ENCODE measurements around the gene DTX1. TPM values are rescaled to one million over a fixed set of nuclear protein-coding genes. Genes with fewer than 3 reads are reported as not detected.

The DTX1 gene
- total RNA-seq, 2 donors from 2014 or later = 6.3 to 9.8 TPM

DNA sequence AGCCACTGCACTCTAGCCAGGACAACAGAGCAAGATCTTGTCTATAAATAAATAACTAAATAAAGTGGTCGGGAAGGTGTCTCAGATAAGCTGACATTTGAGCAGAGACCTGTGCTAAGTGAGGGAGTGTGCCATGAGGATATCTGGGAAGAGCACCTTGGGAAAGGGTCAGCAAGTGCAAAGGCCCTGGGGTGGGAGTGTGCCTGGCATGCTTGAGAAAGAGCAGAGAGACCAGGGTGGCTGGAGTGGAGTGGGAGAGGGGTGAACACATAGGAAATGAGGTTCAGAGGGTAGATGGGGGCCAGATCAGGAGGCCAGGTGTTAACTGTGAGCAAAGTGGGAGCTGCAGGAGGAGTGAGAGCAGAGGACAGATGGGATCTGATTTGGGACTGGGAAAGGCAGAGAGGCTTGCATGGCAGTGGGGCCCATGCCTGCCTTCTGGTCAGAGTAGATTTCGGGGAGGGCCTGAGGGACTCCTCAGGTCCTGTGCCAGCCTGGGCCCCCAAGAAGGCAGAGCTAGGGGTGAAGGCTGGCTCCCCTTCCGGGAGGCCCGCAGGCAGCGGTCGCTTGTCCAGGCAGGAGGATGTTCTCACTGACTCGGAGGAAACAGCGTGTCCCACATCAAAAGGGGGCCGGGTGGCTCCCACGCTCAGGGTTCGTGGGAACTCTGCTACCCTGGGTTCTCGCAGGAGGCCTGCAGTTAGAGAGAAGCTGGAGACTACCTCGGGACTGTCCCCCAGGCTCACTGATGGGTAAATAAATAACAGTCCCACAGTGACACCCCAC is 32.6 kb downstream of the DTX1 start:
- intact Hi-C loops (cut with DNase I) = no loop called here
- ATAC-seq (no peak), DNase-seq (no peak)

DNA sequence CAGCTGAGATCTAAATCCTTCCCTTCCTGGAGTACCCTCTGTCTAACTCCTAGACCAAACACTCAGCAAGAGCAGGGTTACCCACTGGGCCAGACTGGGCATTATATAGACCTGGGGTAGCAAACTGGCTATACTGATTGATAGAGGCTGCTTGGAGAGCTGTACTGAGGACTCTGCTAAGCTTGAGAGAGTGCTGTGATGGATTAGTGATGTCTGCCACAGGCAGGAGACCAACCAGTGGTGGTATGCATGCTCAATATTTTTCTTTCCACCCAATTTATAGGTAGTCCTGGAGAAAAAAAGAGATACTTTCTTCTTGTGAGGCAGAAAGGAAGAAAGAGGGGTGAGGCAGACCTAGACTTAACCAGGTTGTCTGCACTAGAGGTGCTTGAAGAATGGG is 33.3 kb downstream of the DTX1 start:
- ATAC-seq (no peak), DNase-seq (no peak)
- intact Hi-C loops (cut with DNase I) = no loop called here

DNA sequence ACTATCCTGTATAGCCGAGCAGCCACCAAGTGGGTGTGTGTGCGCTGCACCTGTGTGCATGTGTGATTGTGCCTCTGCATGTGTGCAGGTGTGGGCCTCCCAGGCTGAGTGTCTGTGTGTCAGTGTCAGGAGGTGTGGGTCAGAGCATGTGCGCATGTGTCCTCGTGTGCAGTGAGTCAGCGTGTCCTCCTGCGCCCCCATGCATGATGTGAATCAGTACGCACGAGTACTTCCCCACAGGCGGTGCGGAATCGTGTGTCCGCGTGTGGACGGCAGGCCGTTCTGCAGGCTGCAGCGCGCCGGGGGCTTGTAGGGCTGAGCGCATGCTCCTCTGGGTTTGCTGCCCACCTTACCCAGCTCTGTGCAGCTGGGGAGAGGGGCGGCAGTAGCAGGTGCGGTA is 34.2 kb downstream of the DTX1 start:
- intact Hi-C loops (cut with DNase I) = no loop called here
- ATAC-seq = no peak
- DNase-seq = no peak

DNA sequence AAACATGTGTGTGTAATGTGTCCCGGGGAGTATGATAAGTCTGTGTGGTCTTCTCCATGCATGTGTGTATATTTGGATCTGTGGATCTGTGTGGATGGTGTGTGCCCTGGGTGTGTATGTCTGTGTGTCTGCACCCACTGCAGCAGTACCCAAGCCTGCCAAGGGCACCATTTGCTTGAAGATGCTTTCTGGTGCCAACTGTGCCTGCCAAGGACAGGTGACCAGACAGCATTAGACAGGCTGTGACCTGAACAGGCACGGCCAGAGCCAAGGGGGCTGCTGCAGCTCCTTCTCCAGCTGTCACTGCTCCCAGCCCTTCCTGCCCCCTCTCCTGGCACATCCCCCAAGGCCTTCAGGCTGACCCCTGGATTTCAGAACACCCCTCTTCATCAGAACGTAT is 35.0 kb downstream of the DTX1 start:
- intact Hi-C loops (cut with DNase I) = no loop called here
- no peak for ATAC-seq
- no peak for DNase-seq

DNA sequence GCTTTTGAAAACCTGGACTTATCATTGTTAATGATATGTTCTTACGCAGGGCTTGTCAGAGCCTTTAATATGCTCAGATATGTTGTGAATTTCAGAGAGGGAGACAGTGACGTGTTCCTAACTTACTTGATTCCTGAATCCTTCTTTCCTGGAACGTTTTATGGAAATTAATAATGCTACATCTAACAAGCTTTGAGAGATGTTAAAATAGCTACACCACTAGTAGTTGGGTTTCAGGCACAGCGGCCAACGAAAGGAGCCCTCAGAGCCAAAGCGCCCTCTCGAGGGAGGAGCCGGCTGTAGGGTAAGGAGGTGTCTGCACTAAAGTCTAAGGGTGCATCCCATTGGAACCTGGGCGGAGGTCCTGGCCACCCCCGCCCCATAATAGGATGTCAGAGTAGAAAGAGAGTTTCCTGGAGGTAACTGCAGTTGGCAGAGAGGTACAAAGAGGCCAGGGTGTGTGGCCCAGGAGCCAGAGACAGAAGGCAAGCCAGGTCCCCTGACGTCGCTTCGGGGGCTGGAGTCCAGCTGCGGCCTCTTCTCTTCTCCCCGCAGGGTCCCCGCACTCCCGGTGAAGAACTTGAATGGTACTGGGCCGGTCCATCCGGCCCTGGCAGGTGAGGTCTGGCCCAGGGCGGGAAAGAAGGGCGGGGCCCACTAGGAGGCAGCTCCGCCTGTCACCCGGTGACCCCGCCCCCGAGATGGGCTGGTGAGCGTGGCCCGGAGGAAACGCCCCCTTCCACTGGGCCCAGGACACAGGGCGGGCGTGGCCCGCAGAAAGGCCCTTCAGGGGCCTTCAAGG is 36.3 kb downstream of the DTX1 start:
- intact Hi-C loops (cut with DNase I) = no loop called here
- DNase-seq (peak; percentile 61), ATAC-seq (peak; percentile 31 to 63)

DNA sequence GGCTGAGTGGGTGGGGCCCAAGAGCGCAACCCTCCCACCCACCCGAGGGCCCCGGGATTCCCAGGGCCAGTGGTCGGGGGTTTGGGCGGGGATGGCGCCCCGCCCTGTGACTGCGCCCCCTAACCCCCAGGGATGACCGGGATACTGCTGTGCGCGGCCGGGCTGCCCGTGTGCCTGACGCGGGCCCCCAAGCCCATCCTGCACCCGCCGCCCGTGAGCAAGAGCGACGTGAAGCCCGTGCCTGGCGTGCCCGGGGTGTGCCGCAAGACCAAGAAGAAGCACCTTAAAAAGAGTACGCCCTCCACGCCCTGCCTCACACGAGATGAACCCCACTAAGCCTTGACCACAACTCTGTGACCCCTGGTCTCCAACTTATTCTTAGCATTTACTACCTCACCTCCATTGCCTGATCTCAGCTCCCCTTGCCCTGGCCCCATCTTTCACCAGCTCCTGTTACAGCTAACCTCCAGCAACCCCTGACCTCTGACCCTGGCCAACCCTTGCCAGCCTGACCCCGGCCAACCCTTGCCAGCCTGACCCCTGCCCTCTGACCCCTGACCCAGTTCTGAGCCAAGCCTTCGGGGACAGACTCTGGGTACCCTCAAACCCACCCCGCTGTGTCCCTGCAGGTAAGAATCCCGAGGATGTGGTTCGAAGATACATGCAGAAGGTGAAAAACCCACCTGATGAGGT is 37.0 kb downstream of the DTX1 start:
- intact Hi-C loops (cut with DNase I) = no loop called here

DNA sequence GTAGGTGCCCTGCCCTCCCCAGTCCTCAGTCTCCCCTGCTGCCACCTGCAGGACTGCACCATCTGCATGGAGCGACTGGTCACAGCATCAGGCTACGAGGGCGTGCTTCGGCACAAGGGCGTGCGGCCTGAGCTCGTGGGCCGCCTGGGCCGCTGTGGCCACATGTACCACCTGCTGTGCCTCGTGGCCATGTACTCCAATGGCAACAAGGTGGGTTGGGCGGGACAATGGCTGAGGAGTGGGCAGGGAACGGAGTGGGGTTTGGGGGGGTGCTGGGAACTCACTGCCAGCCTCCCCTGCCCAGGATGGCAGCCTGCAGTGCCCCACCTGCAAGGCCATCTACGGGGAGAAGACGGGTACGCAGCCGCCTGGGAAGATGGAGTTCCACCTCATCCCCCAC is 38.2 kb downstream of the DTX1 start:
- intact Hi-C loops (cut with DNase I) = loop anchor here in 1 of 2 donors (5.0 kb wide), 1 partner anchor 42 kb away; no protein-coding TSS in a partner anchor
- ATAC-seq = no peak

More for the DNA sequence above, 37.0 kb downstream of the DTX1 start:
- ATAC-seq = no peak
- no peak for DNase-seq

DNA sequence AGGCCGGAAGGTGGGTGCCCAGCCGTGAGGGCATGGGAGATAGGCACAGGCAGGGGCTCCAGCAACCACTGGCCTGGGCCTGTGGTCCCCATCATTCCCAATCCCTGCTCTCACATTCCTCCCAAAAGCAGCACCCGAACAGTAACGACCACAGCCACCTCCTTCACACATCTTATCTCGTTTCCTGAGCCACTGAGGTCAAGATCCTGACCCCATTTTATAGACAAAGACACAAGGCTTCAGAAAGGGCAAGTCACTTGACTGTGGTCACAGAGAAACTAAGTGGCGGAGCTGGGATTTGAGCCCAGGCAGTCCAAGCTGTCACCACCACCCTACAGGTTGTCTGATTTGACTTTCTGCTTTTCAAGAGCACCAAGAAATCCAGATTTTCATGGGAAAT is 38.9 kb downstream of the DTX1 start:
- DNase-seq = no peak
- no peak for ATAC-seq
- intact Hi-C loops (cut with DNase I) = loop anchor here in 1 of 2 donors (5.0 kb wide), 1 partner anchor 43 kb away; no protein-coding TSS in a partner anchor

More for the DNA sequence above, 38.2 kb downstream of the DTX1 start:
- DNase-seq = no peak

DNA sequence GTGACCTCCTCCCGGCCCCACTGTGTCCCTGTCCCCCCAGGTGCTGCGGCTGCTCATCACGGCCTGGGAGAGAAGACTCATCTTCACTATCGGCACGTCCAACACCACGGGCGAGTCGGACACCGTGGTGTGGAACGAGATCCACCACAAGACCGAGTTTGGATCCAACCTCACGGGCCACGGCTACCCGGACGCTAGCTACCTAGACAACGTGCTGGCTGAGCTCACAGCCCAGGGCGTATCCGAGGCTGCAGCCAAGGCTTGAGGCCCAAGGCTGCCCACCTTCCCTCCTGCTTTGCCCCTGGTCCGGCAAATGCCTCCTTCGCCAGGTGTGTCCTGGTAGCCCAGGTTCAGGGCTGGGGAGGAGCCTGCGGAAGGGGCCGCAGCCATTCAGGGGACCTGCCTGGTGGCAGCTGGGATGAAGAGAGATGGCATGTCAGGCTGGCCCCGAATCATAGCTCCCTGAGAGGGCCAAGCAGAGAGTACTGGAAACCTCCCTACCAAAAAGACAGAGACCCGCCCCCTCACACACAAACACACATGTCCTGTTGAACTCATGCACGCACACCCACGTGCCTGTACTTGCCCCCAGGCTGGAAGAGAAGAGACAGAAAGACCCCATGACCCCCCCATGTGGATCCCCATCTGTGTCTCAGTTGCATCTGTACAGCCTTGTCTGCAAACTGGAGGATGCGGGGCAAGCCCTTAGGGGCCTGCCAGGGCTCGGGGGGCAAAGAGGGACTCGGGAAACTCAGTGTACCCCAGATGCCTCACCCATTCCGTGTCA is 40.3 kb downstream of the DTX1 start:
- intact Hi-C loops (cut with DNase I) = loop anchor here in 1 of 2 donors (5.0 kb wide), 1 partner anchor 45 kb away; no protein-coding TSS in a partner anchor
- ATAC-seq (no peak), DNase-seq (no peak)

DNA sequence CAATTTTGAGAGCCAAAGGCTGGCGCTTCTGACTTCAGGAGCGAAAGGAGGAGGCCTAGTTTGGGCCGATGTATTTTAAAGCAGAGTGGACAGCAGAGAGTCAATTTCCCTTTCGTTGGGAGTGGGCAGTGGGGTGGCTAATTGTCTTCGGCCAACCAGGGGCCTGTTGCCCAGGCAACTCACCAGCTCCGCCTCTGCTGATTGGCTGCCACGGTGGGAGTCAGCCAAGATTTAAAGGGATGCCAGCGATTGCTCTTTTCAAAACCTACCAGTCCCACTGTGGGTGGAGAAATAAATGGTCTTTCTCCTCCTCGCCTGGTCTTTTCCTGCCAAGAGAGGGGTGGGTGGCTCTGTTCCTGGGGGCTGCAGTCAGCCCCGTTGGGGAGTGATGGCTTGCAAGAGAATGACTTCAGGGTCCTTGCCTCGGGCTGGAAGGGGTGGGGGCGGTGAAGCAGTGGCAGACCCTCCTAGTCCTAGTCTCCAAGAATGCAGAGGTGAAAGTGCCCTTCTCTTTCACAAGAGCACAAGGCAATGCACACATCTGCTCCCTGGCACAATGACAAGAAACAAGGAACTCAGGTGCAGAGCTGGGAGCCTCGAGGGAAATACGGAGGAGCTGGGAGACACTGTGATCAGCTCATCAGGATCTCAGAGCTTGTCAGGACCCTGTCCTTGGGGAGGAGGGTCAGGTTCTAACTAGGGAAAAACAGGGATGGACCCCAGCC is 41.3 kb downstream of the DTX1 start:
- DNase-seq (peak; percentile 66), ATAC-seq (peak; percentile 55 to 74)
- intact Hi-C loops (cut with DNase I) = loop anchor here in 1 of 2 donors (5.0 kb wide), 1 partner anchor 46 kb away; no protein-coding TSS in a partner anchor

DNA sequence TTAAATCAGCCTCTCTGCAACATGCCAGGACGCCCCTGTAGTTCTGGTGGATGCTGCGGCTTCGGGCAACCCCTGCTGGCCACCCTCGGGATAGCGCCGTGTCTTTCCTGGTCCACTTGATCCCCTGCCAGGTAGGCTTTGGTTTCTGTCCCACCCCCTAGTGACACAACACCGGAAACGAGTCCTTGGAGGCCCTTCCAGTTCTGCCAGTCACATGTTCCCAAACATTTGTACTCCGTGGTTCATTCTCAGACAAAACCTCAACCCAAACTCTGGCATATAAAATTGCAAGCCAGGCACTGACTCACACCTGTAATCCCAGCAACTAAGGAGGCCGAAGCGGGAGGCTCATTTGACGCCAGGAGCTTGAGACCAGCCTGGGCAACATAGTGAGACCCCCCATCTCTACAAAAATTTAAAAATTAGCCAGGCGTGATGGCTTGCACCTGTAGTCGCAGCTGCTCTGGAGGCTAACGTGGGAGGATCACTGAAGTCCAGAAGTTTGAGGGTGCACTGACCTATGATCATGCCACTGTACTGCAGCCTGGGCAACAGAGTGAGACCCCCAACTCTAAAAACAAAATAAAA is 42.0 kb downstream of the DTX1 start:
- ATAC-seq (peak; percentile 70 to 85), DNase-seq (peak; percentile 83)
- intact Hi-C loops (cut with DNase I) = loop anchor here in 1 of 2 donors (5.0 kb wide), 1 partner anchor 46 kb away; no protein-coding TSS in a partner anchor

DNA sequence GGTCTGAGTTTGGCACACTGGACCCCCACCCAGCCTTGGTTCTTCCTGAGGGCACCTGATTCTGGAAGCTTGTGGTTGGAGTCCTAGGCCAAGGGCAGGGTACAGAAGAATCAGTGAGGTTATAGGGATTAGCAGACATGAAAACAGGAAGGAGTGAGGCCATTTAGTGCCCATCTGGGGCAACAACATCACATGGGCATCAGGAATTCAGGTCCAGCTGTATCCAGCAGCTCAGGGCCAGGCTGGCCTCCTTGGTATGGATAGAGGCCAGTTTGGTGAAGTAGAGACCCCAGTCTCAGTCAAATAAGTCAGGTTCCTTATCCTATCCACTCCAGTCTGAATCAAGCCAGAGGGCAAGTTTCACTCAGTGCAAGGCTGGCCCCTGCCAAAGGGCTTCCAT is 42.8 kb downstream of the DTX1 start:
- intact Hi-C loops (cut with DNase I) = loop anchor here in 1 of 2 donors (5.0 kb wide), 1 partner anchor 47 kb away; no protein-coding TSS in a partner anchor
- ATAC-seq = no peak
- no peak for DNase-seq

DNA sequence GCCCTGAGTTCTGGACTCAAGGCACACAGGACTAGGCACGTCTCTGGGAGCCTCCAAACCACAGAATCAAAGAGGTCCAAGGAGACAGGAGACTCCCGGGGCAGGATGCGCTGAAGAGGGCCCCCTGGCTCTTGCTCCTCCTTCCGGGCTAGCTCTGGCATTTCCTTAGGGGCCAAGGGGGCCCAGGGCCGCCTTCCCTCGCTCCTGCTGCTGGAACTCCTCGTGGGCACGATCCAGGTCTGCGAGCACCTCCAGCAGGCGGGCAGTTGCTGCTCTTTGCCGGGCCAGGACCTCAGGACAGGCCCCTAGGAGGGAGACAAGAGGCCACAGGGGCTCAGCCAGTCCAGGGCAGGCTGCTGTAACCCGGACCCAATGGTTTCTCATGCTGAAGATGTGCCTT is 43.2 kb downstream of the DTX1 start:
- DNase-seq (no peak), ATAC-seq (no peak)
- intact Hi-C loops (cut with DNase I) = loop anchor here in 1 of 2 donors (5.0 kb wide), 1 partner anchor 47 kb away; no protein-coding TSS in a partner anchor

DNA sequence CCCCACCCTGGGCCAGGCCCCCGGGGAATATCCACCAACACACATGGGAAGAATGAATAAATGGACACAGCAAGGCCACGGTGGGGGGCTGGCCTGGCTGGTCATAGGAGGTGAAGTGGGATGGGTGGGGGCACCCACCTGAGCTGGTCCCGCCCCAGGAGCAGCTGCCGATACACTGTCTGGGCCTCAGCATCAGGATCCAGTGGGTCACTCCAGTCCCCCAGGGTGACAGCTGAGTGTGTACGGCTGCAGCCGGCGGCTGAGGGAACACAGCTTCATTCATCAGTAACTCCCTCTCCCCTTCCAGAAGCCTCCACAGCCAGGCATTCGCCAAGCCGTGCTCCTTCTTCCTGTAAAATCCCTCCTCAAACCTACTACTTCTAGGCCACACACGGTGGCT is 45.2 kb downstream of the DTX1 start:
- intact Hi-C loops (cut with DNase I) = no loop called here
- ATAC-seq (no peak), DNase-seq (no peak)

DNA sequence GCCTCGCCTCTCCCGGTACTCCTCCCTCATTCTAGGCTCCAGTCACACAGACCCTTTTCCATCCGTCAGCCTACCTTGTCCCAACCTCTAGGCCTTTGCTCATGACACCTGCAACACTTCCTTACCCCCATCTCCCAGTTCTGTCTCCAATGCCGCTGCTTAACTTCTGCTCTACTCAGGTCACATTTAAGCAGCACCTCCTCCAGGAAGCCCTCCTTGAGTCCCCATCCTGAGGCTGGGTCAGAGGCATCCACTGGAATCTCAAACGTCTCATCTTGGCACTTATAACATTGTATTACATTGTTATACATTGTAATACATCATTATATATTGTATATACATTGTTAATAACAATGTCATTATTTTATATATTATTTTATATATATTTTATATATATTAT is 46.3 kb downstream of the DTX1 start:
- no peak for ATAC-seq
- no peak for DNase-seq
- intact Hi-C loops (cut with DNase I) = no loop called here

DNA sequence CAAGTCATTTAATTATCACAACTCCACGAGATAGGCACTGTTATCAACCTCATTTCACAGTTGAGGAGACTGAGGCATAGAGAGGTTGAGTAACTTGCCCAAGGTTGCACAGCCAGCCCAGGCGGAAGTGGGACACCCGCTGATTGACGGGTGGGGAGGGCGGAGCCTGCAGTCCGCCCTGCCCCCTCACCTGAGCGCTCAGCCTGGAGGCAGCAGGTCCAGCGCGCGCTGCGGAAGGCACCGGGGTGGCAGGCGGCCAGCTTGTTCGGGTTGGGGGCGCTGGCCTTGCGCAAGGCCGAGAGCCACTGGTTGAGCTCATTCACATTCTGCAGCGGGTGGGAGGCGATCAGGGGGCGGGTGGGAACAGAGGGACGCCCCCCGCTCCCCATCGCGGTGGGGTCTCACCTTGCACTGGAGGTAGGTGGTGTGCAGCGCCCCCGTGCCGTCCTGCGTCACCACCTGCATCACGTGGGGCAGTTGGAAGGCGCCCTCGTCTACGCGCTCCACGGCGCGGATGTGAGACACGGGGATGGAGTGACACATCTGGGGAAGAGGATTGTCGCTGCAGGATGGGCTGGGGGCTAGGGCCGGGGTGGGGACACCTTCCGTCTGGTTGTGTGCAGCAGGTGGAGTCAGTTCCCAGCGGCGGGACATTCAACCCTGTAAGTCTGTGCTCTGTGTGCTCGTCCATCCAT is 47.4 kb downstream of the DTX1 start:
- peak in 1 of 2 donors; percentile 23 for ATAC-seq
- intact Hi-C loops (cut with DNase I) = no loop called here
- DNase-seq = no peak

DNA sequence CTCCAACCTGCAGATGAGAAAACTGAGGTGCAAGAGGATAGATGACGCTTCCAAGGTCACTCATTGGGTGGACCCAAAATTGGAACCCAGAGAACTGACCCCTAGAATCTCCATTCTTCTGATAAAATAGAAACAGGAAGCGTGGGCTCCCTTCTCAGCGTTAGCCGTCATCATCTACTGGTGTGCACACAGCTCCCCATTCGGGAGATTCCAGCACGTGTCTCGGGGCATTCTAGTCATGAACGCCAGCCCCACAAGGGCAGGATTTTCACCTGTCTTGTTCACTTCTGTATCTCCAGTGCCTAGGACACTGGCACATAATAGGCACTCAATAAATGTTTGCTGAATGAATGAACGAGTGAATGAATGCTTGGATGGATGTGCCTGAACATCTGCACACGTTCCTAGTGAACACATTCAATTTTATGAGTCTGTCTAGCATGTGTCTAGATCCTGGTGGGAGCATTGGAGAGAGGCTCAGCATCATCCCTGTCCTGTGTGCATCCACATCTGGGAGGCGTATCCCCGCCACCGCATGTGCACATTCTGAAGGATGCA is 48.5 kb downstream of the DTX1 start:
- intact Hi-C loops (cut with DNase I) = no loop called here
- no peak for DNase-seq
- no peak for ATAC-seq

Data from left cardiac atrium (tissue), 4 donors.